GM13976 (cell line): Measurements from ENCODE around the gene TMEM123.
"Not testable (repeated sequence)": the region's sequence is repeated elsewhere in the genome, so short reads cannot be mapped to it uniquely, and the experiment has no call there.

ENCODE experiments used
- DNase-seq: peaks from one replicate; pipeline ENCODE4 v3.0.0; 2012; ENCODE audit warnings: low spot score
- in situ Hi-C: fragments of 300-500 bp; cut with MboI; formaldehyde crosslinking; loops from one replicate; pipeline ENCODE4 v1.12.0; 2022; ENCODE audit warnings: low sequenced_read_pairs, mixed read lengths, inconsistent platforms; ENCODE audit not compliant: unreplicated experiment
- TF ChIP-seq, protein P1 (sequence below): IDR thresholded peaks from 2 replicates; pipeline ENCODE4 v1.5.1; 2012; ENCODE audit warnings: borderline replicate concordance, mild to moderate bottlenecking; ENCODE audit not compliant: insufficient read depth; ENCODE audit errors: extremely low read depth, missing control alignments, control extremely low read depth

Gene TMEM123

DNA sequence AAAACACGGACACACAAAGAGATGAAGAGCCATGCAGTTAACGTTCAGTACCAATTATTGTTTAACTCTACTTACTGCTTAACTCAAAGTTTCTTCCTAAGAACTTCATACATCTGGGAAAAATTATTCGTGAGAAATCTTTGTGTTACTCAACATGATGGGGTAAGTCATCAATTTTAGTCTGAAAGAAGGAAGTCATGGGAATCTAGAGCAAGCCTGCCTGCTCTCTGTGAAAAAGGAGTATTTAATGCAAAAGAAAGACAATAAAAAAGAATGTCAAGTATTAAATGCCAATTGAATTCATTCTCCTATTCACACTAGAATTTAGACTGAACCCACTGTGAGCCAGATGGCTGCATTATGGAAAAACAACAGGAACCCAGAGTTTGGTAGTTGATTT lies 16.0 kb downstream of the TMEM123 start:
- DNase-seq: no peak
- TF ChIP-seq, protein P1, sequence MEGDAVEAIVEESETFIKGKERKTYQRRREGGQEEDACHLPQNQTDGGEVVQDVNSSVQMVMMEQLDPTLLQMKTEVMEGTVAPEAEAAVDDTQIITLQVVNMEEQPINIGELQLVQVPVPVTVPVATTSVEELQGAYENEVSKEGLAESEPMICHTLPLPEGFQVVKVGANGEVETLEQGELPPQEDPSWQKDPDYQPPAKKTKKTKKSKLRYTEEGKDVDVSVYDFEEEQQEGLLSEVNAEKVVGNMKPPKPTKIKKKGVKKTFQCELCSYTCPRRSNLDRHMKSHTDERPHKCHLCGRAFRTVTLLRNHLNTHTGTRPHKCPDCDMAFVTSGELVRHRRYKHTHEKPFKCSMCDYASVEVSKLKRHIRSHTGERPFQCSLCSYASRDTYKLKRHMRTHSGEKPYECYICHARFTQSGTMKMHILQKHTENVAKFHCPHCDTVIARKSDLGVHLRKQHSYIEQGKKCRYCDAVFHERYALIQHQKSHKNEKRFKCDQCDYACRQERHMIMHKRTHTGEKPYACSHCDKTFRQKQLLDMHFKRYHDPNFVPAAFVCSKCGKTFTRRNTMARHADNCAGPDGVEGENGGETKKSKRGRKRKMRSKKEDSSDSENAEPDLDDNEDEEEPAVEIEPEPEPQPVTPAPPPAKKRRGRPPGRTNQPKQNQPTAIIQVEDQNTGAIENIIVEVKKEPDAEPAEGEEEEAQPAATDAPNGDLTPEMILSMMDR: no peak
- in situ Hi-C loops: no loop called here

DNA sequence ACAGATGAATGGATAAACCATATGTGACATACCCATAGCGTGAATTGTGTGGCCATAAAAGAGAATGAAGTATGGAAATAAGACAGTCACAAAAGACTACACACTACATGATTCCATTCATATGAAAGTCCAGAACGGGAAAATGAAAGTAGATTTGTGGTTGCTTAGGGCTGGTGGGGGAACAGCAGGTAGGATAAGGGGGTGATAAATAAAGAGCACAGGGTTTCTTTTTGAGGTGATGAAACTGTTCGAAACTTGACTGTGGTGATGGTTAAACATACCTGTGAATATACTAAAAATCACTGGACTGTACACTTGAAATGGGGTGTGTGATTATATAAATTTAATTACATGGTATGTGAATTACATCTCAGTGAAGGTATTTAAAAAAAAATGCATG lies 16.9 kb downstream of the TMEM123 start:
- TF ChIP-seq, protein P1: no peak
- in situ Hi-C loops: no loop called here
- no peak for DNase-seq

DNA sequence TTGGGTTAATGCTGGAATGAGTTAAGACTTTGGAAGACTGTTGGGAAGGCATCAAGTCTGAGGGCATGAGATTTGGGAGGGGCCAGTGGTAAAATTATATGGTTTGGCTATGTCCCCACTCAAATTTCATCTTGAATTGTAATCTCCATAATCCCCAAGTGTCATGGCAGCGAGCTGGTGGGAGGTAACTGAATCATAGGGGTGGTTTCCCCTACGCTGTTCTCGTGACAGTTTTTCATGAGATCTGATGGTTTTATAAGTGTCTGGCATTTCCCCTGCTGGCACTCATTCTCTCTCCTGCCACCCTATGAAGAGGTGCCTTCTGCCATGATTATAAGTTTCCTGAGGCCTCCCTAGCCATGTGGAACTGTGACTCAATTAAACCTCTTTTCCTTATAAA lies 19.0 kb downstream of the TMEM123 start:
- in situ Hi-C loops, DNase-seq: not testable (repeated sequence)

DNA sequence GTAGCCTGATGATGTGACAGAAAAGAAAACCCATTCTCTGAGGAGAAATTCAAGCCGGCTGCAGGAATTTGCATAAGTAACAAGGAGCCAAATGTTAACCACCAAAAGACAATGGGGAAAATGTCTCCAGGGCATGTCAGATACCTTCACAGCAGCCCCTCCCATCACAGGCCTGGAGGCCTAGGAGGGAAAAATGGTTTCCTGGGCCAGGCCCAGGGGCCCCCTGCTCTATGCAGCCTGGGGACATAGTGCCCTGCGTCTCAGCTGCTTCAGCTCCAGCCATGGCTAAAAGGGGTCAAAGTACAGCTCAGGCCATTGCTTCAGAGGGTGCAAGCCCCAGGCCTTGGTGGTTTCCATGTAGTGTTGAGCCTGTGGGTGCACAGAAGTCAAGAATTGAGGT lies 20.0 kb downstream of the TMEM123 start:
- in situ Hi-C loops, DNase-seq: not testable (repeated sequence)

DNA sequence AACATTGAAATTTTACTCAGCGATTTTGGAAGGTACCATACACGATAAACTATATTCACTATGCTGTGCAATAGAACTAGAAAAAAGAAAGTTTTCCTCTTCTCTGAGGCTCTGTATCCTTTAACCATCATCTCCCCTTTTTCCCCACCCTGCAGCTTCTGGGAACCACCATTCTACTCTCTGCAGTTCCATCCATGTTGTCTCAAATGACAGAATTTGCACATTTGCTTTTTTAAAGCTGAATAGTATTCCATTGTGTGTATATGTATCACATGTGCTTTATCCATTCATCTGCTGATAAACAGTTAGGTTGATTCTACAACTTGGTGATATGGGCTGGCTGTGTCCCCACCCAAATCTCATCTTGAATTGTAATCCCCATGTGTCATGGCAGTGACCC lies 21.2 kb downstream of the TMEM123 start:
- TF ChIP-seq, protein P1: no peak
- in situ Hi-C loops: no loop called here
- DNase-seq: no peak

DNA sequence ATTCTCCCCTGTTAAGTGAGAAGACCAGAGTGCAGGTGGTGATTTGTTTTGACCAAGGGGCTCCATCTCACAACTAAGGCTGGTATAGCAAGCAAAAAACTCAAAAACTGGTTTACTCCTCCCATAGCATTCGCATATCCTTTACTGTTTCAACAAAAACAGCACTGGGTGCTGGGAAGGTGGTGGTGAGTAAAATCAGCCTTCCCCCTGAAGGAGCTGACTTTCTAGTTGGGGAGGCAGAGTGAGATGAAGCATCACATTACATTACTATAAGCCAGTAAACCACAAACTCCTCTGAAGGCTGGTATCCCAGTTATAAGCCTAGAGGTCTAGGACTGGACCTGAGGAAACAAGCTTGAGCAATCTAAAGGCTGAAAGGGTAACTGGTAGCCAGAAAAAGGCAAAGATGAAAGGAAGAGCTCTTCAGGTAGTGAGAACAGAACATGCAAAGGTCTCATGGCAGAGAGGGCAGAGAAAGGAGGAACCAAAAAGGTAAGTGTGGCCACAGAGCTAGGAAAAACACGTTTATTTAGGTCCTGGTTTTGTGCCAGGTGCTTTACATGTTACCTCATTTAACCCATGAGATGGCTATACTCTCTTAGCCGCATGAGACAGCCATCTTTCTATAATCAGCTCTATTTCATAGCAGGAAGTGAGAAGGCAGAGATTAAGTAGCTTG lies 22.3 kb downstream of the TMEM123 start:
- peak; percentile 61 for DNase-seq
- TF ChIP-seq, protein P1: no peak

DNA sequence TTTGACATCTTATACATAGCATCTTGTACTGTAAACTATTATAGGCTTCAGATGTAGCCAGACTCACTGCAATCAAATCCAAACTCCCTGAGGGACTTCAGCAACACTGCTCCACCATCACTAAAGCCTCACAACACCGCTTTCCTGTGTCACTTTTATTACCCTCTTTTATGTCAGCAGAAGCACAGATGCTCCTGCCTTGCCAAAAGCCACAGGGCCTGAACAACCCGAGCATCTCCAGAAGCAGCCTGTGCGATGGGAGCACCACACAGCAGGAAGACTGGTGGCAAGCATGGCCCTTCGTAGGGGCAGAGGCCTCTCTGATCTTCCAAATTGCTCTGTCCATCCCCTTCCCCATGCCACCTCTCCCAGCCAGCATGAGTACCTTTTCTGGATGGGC lies 22.9 kb downstream of the TMEM123 start:
- DNase-seq: no peak
- in situ Hi-C loops: no loop called here
- TF ChIP-seq, protein P1: no peak

More for the DNA sequence above, 22.3 kb downstream of the TMEM123 start:
- in situ Hi-C loops: no loop called here

DNA sequence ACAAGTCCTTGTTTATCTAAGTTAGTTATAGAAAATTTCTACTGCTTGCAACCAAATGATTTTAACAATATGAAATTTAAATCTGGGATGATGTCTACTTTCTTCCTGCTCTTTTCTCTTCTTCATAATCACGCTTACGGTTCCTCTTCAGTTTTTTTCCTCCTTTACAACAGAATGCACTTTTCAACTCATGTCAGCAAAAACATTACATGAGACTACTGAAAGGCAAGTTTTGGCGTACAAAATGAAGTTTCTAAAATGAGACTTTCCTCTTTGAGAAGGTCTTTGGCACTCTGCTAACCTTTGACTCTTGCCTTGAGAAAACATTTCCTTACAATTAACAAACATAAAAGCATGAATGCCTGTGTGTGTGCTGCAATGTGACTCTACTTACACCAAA lies 23.3 kb downstream of the TMEM123 start:
- in situ Hi-C loops: no loop called here
- no peak for DNase-seq
- TF ChIP-seq, protein P1: no peak
